ENCODE data around the gene TNFRSF1B. TPM values are rescaled to one million over a fixed set of nuclear protein-coding genes. Genes with fewer than 3 reads are reported as not detected.

TNFRSF1B gene
- total RNA-seq, 1 donor from 2014 or later = 5.1 TPM

GRCh38 chr1:12249181-12249580, 82.4 kb downstream of the TNFRSF1B start:
- Mint-ChIP-seq H3K4me3 (ENCODE audit: unreplicated experiment) (no peak overlapping the region), H3K4me1 (ENCODE audit: low read depth, unreplicated experiment) (no peaks in the 10 kb centered on the region), H3K36me3 (ENCODE audit: unreplicated experiment) (peaks cover 5% of the 10 kb centered on the region), H3K27ac (ENCODE audit: unreplicated experiment) (no peak overlapping the region), H3K27me3 (ENCODE audit: unreplicated experiment) (no peaks in the 10 kb centered on the region), H3K9me3 (ENCODE audit: unreplicated experiment) (no peaks in the 10 kb centered on the region)
- TF ChIP-seq, protein P1, sequence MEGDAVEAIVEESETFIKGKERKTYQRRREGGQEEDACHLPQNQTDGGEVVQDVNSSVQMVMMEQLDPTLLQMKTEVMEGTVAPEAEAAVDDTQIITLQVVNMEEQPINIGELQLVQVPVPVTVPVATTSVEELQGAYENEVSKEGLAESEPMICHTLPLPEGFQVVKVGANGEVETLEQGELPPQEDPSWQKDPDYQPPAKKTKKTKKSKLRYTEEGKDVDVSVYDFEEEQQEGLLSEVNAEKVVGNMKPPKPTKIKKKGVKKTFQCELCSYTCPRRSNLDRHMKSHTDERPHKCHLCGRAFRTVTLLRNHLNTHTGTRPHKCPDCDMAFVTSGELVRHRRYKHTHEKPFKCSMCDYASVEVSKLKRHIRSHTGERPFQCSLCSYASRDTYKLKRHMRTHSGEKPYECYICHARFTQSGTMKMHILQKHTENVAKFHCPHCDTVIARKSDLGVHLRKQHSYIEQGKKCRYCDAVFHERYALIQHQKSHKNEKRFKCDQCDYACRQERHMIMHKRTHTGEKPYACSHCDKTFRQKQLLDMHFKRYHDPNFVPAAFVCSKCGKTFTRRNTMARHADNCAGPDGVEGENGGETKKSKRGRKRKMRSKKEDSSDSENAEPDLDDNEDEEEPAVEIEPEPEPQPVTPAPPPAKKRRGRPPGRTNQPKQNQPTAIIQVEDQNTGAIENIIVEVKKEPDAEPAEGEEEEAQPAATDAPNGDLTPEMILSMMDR (IDR thresholded peaks at IDR 0.05; ENCODE audit: partially characterized antibody, unreplicated experiment) = no peak
- DNase-seq = no peak

DNA sequence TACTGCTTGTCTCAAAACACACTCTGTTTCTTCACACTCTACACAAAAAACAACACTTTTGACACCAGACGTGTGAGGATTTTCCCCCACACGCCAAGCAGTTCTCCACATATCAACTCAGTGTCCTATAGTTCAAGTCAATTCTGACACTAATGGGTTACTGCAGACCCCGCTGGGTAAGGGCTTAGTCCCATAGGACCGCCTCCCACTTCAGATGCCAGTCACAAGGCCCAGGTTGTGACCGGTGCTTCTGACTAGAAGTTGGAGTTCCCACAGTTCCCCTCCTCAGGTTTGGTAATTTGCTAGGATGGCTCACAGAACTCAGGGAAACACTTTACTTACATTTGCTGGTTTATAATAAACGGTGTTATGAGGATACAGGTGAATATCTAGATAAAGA, 83.0 kb downstream of the TNFRSF1B start:
- Mint-ChIP-seq H3K4me3 (ENCODE audit: unreplicated experiment) (no peak overlapping the region), H3K36me3 (ENCODE audit: unreplicated experiment) (peaks cover 5% of the 10 kb centered on the region), H3K27me3 (ENCODE audit: unreplicated experiment) (no peaks in the 10 kb centered on the region), H3K4me1 (ENCODE audit: low read depth, unreplicated experiment) (no peaks in the 10 kb centered on the region), H3K9me3 (ENCODE audit: unreplicated experiment) (no peaks in the 10 kb centered on the region), H3K27ac (ENCODE audit: unreplicated experiment) (no peak overlapping the region)
- no peak for DNase-seq
- TF ChIP-seq, protein P1 (IDR thresholded peaks at IDR 0.05; ENCODE audit: partially characterized antibody, unreplicated experiment) = no peak

DNA sequence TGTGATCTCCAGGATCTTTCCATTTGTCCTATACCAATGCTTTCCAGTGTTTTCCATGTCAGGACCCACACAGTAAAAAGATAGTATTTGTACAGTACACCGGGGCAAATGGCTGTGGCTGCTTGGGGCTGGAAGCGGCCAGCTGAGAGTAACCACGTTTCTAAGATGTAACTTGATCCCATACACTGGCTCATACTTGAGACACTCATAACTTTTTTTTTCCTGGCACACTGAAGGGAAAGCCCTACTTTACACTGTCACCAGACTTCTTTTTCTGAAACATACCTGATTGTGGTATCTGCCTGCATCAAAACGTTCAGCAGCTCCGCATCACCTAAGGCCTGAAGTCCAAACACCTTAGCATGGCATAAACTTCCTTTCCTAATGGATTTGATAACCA, 84.7 kb downstream of the TNFRSF1B start:
- H3K4me1 Mint-ChIP-seq (ENCODE audit: low read depth, unreplicated experiment) = no peaks in the 10 kb centered on the region
- peaks cover 5% of the 10 kb centered on the region for H3K36me3 Mint-ChIP-seq (ENCODE audit: unreplicated experiment)
- no peak for DNase-seq

GRCh38 chr1:12255913-12256312, 89.1 kb downstream of the TNFRSF1B start:
- DNase-seq = no peak
- Mint-ChIP-seq H3K36me3 (ENCODE audit: unreplicated experiment) (peaks cover 5% of the 10 kb centered on the region), H3K9me3 (ENCODE audit: unreplicated experiment) (no peaks in the 10 kb centered on the region), H3K27me3 (ENCODE audit: unreplicated experiment) (no peaks in the 10 kb centered on the region), H3K4me1 (ENCODE audit: low read depth, unreplicated experiment) (no peaks in the 10 kb centered on the region), H3K4me3 (ENCODE audit: unreplicated experiment) (no peak overlapping the region), H3K27ac (ENCODE audit: unreplicated experiment) (no peak overlapping the region)
- TF ChIP-seq, protein P1 (IDR thresholded peaks at IDR 0.05; ENCODE audit: partially characterized antibody, unreplicated experiment) = no peak

More for the DNA sequence above, 84.7 kb downstream of the TNFRSF1B start:
- Mint-ChIP-seq H3K4me3 (ENCODE audit: unreplicated experiment) (no peak overlapping the region), H3K27ac (ENCODE audit: unreplicated experiment) (no peak overlapping the region), H3K9me3 (ENCODE audit: unreplicated experiment) (no peaks in the 10 kb centered on the region), H3K27me3 (ENCODE audit: unreplicated experiment) (no peaks in the 10 kb centered on the region)
- TF ChIP-seq, protein P1 (IDR thresholded peaks at IDR 0.05; ENCODE audit: partially characterized antibody, unreplicated experiment) = no peak

GRCh38 chr1:12258272-12258671, 91.5 kb downstream of the TNFRSF1B start:
- TF ChIP-seq, protein P1 (IDR thresholded peaks at IDR 0.05; ENCODE audit: partially characterized antibody, unreplicated experiment) = no peak
- no peak for DNase-seq
- Mint-ChIP-seq H3K9me3 (ENCODE audit: unreplicated experiment) (no peaks in the 10 kb centered on the region), H3K4me1 (ENCODE audit: low read depth, unreplicated experiment) (no peaks in the 10 kb centered on the region), H3K4me3 (ENCODE audit: unreplicated experiment) (no peak overlapping the region), H3K27ac (ENCODE audit: unreplicated experiment) (no peak overlapping the region), H3K36me3 (ENCODE audit: unreplicated experiment) (peaks cover 3% of the 10 kb centered on the region), H3K27me3 (ENCODE audit: unreplicated experiment) (no peaks in the 10 kb centered on the region)

Small RNA genes within 50 kb of the gene (microRNA-seq; reads per million reads assigned to microRNA genes)
- gene MIR4632 (ENCODE audit: unreplicated experiment) (1.2 reads per million), gene MIR7846 (ENCODE audit: unreplicated experiment) (not detected)

Other genes with a start within 250 kb of the TNFRSF1B start
- gene KIAA2013, start 240.6 kb upstream of the TNFRSF1B start, total RNA-seq (ENCODE audit: unreplicated experiment) = 35.7 TPM
- gene PLOD1, start 232.3 kb upstream of the TNFRSF1B start, total RNA-seq (ENCODE audit: unreplicated experiment) = 113 TPM
- gene MFN2, start 186.5 kb upstream of the TNFRSF1B start, total RNA-seq (ENCODE audit: unreplicated experiment) = 61.9 TPM
- gene MIIP, start 147.5 kb upstream of the TNFRSF1B start, total RNA-seq (ENCODE audit: unreplicated experiment) = 62.3 TPM
- not detected for gene TNFRSF8, start 103.7 kb upstream of the TNFRSF1B start, total RNA-seq (ENCODE audit: unreplicated experiment)
- gene VPS13D, start 63.0 kb downstream of the TNFRSF1B start, total RNA-seq (ENCODE audit: unreplicated experiment) = 32.8 TPM